ENCODE measurements around the gene GPANK1.
A peak's percentile ranks its signal among the peaks of the same experiment; 100 is the strongest.

Gene GPANK1

DNA sequence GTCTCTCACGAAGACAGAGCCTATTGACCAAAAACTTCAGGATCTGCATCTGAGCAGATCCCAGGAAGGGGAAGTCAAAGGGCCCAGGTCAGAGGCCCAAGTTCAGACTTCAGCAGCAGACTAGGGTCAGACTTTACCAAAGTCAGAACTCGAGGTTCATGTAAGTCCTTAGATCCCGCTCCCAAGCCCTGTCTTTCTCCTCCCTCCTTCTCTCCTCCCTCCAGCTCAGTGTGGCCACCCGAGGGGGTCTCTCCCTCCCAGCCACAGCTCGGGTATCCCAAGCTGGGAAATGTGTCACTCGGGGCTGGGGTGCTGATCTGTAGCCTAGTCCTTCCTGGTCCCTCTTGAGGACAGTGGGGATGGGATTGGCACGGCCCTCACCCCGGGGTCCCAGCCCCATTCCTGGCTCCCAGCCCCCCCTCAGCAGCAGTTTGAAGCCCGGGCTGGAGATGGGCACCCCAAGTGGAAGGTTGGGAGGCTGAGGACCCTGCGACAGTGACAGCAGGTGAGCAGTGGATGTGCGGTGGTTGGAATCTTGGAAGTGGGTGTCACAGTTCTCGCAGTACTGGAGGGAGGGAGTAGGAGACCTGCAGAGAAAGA lies 2.6 kb downstream of the GPANK1 start:
- DNase-seq (ENCODE audit: low read depth) = no peak

DNA sequence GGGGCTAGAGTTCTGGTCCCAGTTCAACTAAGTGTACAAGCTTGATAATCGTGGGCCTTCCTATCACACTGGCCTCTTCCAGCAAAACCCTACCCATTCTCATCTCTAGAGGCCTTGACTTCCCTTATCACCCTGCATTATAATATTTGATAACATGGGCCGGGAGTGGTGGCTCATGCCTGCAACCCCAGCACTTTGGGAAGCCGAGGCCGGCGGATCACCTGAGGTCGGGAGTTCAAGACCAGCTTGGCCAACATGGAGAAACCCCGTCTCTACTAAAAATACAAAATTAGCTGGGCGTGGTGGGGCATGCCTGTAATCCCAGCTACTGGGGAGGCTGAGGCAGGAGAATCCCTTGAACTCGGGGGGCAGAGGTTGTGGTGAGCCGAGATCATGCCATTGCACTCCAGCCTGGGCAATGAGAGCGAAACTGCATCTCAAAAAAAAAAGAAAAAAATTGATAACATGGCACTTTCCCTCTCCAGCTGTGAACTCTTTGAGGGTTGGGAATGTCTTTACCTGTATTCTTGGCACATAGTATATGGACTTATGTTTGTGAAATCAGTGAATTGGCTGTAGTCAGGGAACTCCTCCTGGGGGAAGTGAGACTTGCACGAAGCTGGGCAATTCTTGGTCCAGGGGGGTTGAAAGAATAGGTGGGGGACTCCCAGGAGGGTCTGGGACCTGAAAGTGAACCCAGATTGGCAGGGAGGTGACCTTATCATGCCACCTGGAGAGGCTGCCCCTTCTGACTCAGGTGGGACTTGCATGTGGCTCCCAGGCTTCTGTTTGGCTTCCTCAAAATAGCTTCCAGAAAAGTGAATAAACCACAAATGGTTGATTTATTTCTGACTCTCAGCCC lies 3.3 kb downstream of the GPANK1 start:
- DNase-seq (ENCODE audit: low read depth) = no peak

DNA sequence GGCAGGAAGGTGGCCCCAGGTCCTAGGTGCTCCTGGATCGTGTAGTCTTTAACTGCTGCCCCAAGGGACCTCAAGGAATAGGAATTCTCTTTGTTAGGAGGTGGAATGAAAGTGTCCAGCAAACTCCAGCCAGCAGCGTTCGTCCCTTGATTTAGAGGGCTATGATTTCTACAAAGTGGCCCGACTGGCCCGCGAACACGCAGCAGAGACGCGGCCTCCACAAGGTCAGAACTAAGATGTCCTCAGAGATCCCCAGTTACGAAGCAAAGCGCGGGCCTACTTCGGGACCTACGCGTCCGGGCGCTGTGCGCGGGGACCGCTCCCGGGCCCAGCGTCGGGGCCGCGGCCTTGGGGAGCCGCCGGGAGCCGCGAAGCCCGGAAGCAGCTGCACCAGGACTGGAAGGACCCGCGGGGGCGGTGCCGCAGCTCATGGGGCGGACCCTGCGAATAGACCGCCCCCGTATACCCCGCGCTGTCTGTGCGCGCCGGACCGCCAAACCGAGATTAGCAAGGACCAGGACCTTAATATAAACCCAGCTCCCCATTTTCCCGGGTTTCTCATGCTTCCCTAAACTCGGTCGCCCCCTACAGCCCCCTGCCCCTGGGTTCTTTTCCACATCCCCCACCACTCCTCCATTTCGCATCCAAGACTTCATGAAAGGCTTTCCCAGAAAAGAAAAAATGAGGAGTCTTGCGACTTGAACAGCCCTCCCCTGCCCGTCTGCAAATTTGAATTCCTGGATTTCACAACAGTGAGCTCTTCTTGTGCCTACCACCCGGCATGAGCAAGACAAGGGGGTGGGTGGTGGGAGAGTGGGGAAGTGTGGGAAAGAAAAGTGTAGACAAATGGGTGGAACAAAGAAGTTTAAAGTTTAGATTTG lies 4.2 kb downstream of the GPANK1 start, which contains the start of gene C6orf47:
TSS of gene C6orf47 (minus strand) at position 398 of the 881 bp plus-strand sequence. CDS start 831 bp downstream, outside the sequence.
- DNase-seq (ENCODE audit: low read depth) = peak; percentile 63

DNA sequence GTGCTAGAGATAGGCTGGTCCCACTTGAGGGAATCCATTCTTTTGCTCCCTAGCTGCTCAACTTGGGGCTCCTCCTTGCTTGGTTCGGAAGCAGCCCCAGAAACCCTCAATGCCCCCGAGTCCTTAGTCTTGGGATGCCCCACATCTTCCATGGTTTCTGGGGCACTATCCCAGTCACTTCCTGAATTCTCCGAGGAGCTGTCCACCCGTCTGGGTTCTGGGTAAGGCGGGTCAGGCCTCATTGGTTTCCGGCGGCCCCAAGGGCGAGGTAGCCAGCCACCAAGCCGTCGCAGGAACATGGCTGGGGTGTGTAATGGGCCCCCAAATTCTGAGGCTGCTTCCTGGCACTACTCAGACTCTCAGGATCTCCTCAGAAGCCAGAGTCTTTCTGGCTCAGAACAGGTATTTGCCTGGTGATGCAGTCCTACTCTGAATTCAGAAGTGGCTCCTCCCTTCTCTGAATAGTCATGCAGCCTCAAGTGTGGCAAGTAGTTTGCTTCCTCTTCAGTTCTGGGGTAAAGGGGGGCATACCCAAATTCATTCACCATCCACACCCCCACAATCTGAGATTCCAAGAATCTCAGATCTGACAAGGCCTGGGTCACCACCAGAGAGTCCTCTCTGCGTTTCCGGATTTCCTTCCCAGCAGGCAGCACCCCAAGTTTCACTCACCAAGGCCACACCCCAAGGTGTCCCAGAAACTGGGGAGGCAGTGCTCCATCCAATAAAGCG lies 5.0 kb downstream of the GPANK1 start:
- no peak for DNase-seq (ENCODE audit: low read depth)

DNA sequence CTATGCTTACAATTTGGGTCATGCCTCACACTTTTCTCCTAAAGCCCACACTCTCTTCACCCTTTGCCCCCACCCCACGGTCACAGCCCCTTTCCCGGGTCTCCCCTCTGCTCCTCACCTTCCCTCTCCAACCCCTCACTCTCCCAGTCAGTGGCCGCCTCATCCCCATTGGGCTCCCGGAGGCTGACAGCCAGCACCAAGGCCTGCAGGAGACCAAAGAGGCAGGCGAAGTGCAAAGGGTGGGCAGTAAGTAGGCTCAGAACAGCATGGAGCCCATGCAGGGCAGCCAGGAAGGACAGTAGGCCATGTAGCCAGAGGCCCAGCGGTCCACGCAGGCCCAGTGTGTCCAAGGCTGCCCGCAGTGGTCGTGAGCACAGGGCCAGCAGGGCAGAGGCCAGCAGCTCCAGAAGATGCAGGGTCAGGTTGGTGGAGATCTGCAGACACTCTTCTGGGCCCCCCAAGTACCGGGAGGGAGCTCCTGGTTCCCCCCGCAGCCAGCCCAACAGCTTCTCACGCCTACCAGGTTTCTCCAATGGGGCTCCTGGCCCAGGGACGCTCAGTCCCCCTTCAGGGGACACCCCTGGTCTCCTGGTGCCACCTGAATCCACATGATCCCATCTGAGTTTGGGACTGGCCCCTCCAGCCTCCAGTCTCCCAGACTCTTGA lies 5.7 kb downstream of the GPANK1 start:
- no peak for DNase-seq (ENCODE audit: low read depth)

DNA sequence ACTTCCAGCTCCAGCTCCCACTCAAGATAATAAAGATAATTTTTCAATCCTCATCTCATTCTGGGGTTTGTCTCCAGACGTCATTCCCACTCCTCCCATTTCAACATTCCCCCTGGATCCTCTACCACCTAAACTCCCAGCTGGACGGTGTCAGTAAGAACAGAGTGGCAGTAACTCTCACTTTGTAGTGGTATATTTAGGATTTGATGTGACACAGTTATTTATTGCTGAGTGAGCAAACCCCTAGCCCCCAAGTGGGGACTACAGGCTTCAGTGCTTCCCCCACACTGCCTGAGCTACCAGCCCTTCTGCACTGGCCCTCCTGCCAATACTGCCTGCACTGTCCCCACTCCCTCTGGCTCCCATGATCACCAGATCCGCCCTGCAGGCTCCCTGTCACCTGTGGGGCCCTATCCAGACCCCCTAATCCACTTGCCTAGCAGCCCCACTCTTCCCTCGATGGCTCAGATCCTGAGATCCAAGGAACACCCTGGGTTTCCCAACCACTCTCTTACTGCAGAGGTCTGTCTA lies 6.6 kb downstream of the GPANK1 start:
- DNase-seq (ENCODE audit: low read depth) = no peak

DNA sequence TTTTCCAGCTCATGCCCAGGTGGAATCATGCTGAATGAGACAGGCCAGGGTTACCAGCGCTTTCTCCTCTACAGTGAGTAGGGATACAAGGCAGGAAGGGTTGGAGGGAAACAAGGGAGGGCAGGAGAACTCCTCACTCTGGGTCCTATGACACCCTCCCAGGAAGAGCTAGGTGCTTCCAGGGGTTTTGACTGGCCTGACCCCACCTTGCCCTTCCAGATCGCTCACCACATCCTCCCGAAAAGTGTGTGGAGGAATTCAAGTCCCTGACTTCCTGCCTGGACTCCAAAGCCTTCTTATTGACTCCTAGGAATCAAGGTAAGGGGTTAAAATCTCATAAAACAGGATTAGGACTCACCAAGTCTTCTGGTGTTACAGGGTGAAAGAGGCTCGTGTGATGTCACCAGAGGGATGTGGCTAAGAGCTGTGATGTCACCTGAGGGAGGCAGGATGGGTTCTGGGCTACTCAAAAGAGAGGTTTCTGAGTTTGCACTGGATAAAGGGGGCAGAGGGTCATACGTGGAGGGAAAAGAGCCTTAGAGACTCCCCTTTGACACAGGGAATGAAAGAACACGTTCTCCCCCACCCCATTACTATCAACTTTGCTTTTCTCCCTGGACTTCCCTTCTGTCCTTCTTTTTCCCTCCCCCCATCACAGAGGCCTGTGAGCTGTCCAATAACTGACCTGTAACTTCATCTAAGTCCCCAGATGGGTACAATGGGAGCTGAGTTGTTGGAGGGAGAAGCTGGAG lies 7.2 kb downstream of the GPANK1 start:
- no peak for DNase-seq (ENCODE audit: low read depth)

DNA sequence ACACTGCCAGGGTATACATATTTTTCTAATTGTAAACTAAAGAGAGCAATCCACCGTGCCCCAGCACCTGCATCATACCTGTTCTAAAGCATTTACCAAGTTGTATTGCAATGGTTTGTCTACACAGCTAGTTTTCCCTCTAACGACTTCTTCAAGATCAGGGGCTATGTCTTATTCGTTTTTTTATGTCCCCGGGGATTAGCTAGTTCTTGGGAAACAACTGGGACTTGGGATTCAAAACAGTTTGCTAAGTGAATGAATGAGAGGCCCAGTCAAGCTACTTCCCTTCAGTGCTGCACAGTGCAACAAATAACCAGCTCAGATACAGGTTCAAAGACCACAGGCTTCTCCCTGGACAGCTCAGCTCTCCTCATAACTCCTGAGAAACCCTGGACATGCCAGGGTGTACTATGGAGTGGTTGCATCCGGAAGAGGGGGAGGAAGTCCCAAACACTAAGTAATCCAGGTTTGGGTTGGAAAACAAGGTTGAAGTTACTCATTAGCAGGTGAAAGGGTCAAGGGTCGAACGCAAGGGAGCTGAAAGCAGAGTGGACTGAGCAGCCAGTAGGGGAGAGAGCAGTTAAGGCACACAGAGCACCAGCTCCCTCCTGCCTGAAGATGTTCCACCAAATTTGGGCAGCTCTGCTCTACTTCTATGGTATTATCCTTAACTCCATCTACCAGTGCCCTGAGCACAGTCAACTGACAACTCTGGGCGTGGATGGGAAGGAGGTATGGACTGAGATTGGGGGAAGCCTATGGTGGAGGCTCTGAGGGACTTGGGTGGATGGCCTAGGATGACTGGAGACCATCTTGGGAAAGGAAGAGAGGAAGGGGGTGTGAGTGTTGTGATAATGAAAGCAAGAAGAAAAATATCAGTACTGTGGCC lies 9.2 kb downstream of the GPANK1 start, which contains the start of gene APOM:
TSS of gene APOM (plus strand) at position 546 of the 889 bp plus-strand sequence. CDS start at position 619, 73 bp downstream.
- DNase-seq (ENCODE audit: low read depth) = no peak

DNA sequence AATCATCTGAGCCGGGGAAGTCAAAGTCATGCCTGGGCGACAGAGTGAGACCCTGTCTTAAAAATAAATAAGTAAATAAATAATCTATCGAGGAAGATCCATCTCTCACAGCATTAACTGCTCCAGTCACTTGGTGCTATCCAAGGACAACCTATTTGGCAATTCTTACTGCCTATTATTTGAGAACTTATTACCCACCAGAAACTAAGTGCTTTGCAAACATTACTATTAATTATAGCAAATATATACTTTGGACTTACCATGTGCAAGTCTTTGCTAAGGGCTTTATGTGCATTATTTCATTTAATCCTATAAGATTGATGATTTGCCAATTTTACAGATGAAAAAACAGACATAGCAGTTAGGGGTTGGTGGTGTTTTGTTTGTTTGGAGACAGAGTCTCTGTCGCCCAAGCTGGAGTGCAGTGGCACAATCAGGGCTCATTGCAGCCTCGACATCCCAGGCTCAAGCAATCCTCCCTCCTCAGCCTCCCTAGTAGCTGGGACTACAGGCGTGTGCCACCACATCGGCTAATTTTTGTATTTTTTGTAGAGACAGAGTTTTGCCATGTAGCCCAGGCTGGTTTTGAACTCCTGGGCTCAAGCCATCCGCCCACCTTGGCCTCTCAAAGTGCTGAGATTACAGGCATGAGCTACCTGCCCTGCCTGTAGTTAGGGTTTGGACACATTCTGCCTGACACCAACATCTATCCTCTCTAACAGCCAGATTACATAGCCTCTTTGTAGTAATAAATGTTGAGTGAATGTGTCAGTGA lies 10.0 kb downstream of the GPANK1 start:
- no peak for DNase-seq (ENCODE audit: low read depth)

DNA sequence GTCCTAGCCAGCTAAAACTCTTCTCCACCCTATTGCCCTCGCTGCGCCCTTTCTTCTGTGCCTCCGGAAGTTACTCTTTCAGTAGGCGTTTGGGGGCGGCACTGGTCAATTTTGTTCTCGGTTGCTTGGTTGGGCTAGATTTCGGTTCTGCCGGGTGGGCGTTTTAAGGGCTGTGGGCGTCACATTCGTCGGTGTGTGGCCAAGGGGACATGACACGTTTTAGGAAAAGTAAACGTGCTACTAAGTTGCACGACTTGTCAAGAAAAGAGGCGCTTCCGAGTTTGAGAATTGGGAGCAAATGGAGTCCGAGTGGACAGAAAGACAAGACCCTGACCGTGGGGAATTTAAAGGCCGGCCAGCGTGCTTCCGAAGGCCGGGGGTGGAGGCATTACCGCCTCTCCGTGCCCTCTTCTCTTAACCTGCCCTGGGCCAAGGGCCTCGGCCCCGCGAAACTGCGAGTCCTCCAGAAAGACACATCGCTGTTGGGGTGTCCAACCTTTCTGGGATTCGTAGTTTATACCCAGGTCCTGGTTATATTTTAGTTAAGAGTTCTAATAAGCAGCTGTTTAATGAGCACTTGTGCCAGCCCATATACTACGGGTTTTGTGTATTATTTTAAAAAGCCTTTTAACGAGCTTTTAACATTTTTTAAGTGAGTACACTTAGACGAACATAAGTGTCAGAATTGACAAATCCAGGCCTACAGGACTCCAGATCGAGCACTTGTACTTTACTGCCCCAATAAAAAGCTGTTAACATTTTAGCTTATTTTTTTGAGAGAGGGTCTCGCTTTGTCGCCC lies 11.7 kb downstream of the GPANK1 start:
- DNase-seq (ENCODE audit: low read depth) = peak; percentile 67

DNA sequence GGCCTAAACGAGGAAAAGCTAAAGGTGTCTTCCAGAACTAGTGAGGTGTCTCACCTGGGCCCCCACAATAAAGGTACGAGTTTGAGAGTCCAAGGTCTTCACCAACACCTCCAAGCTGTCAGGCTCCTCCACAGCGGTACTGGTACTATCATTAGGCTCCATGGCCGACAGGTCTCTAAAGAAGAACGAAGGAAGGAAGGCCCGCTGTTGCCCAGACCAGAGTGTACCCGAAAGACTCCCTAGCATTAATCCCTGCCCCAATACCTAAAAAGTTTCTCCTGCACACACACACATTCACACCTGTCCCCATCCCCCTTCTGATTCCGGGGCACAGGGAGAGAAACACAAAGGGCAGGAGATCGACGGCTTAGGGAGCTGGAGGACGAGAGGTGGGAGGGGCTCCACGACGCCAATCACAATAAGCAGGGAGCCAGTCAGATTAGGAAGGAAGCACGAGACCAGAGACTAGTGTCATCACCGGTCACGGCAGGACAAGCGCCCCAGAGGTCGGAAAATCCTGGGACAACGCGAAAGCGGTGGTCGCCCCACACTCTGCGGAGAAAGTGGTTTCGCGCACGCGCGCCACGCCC lies 13.1 kb downstream of the GPANK1 start:
- DNase-seq (ENCODE audit: low read depth) = no peak

DNA sequence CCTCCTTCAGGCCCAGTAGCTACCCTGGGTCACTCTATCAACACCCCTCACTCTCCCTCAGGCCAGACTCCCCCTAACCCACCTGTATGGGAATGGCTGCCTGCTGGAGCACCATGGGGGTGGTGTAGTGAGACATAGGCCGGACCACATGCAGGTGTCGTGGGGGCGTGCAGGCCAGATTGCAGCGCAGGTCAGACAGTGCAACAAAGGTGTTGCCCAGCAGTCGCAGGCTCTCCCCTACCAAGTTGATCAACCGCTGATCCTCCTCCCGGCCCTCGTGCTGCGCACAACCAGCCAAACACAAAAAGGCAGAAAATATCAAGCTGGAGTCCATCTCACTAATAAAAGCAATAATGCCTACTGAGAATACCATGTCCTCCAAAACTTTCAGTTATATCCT lies 19.5 kb downstream of the GPANK1 start:
- no peak for DNase-seq (ENCODE audit: low read depth)

DNA sequence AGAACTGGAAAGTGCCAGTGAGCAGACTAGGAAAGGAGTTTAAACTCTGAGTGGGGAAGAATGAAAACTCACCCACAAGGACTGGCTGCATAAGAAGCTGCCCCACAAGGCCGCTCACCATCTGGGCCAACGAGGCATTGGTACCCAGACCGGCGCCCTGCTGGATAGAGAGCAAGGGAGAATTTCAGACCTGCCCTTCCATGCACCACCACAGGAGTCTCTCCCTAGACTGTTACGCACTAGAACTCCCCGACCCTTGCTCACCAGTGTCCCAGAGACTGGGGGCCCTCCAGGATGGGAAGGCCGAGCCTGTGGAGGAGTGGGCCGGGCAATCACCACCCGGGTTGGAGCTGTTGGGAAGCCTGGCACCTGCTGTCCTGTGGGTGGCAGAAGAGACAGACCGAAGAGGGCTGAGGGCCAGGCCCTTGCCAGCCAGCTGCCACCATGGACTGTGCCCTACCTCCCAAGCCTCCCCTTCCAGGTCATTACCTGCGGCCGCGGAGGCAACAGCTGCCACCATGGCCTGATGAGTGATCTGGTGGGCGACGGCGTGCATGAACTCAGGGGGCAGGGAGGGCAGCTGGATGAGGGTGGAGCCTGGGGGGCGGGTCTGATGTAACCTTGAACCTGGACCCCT lies 20.9 kb downstream of the GPANK1 start:
- no peak for DNase-seq (ENCODE audit: low read depth)

DNA sequence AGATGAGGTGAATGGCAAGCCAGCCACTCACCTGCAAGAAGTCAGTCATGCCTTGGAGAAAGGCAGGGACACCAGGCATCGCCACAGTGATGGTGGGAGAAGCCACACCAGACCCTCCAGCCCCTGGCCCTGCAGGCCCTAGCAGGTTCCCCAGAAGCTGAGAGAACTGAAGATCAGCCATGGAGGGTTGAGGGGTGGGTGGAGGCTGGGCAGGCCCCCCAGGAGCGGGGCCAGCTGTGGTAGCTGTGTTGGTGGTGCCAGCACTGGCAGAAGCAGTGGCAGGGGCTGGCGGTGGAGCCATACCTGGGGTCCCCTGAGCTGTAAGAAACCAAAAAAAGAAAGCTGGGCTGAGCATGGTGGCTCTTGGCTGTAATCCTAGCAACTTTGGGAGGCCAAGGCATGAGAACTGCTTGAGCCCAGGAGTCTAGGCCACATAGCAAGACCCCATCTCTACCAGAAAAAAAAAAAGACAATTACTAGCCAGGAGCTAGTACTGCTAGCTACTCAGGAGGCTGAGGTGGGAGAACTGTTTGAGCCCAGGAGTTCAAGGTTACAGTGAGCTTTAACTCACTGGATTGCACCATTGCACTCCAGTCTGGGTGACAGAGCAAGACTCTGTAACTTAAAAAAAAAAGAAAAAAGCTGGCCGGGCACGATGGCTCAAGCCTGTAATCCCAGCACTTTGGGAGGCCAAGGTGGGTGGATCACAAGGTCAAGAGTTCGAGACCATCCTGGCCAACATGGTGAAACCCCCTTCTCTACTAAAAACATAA lies 21.8 kb downstream of the GPANK1 start:
- no peak for DNase-seq (ENCODE audit: low read depth)

DNA sequence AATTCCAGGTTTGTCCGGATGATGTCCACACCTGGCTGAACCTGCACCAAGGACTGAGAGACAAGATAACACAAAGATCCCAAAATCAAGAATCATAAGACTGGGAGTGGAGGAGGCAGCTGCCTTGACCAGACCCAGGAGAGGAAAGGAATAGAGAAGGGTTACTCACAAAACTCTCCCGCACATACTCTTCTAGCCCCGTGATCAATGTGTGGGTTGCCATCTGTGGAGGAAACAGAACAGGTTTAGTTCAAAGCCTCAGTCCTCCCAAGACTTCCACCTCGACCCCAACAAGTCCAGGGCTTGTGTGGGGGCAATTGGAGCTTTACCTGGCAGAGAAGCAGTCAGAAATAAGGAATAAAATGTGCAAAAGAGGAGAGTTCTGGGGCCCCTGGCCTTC lies 23.4 kb downstream of the GPANK1 start:
- no peak for DNase-seq (ENCODE audit: low read depth)

DNA sequence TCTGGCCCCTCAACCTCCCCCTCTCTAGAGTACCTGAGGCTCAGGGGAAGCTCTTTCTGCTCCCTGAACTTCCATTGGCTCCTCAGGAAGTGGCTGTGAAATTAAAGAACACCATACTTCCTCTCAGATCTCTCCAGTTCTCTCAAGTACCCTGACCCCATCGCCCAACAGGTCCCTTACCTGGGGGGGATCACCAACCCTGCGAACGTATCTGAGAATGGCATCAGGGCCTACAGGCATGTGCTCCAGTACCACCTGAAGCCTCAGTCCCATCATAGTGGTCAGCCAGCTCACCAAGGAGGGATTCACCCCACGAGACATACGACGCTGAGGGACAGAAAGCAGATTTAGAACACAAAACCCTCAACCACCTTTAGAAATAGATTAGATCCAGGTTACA lies 24.2 kb downstream of the GPANK1 start:
- no peak for DNase-seq (ENCODE audit: low read depth)

Measured in activated T-helper 1 cell treated with Interleukin-2 at 50 U/mL for 16 hours (primary cell).